Measurements from ENCODE around the gene BRS3.
"Not testable (repeated sequence)": the region's sequence is repeated elsewhere in the genome, so short reads cannot be mapped to it uniquely, and the experiment has no call there.

The BRS3 gene

GRCh38 chrX:136487647-136488046 is at the start of gene BRS3:
BRS3 (plus strand) TSS chrX:136487947; CDS start chrX:136488115, 168 bp downstream.
- DNase-seq = no peak

GRCh38 chrX:136438192-136438591 is 49.6 kb upstream of the BRS3 start:
- DNase-seq = no peak

GRCh38 chrX:136445674-136446073 is 42.1 kb upstream of the BRS3 start:
- DNase-seq = not testable (repeated sequence)

- DNase-seq = no peak
Observed at GRCh38 chrX:136446208-136446607, 41.5 kb upstream of the BRS3 start.

- no peak for DNase-seq
Observed at GRCh38 chrX:136447308-136447707, 40.4 kb upstream of the BRS3 start.

- no peak for DNase-seq
Observed at GRCh38 chrX:136447968-136448367, 39.8 kb upstream of the BRS3 start.

- no peak for DNase-seq
Observed at GRCh38 chrX:136450050-136450830, 37.5 kb upstream of the BRS3 start.

GRCh38 chrX:136452614-136453013 is 35.1 kb upstream of the BRS3 start:
- no peak for DNase-seq

- DNase-seq = no peak
Observed at GRCh38 chrX:136453114-136453513, 34.6 kb upstream of the BRS3 start.

- DNase-seq = no peak
Observed at GRCh38 chrX:136453771-136454170, 34.0 kb upstream of the BRS3 start.

- DNase-seq = no peak
Observed at GRCh38 chrX:136456133-136456532, 31.6 kb upstream of the BRS3 start.

GRCh38 chrX:136457303-136457917 is 30.3 kb upstream of the BRS3 start:
- DNase-seq = no peak

- DNase-seq = no peak
Observed at GRCh38 chrX:136464589-136464988, 23.2 kb upstream of the BRS3 start.

- no peak for DNase-seq
Observed at GRCh38 chrX:136467303-136467702, 20.4 kb upstream of the BRS3 start.

GRCh38 chrX:136468391-136469103 is 19.2 kb upstream of the BRS3 start:
- DNase-seq = no peak

GRCh38 chrX:136473663-136474062 is 14.1 kb upstream of the BRS3 start:
- no peak for DNase-seq

GRCh38 chrX:136475236-136475635 is 12.5 kb upstream of the BRS3 start:
- no peak for DNase-seq

- DNase-seq = no peak
Observed at GRCh38 chrX:136476501-136476900, 11.2 kb upstream of the BRS3 start.

- DNase-seq = no peak
Observed at GRCh38 chrX:136477026-136477425, 10.7 kb upstream of the BRS3 start.

GRCh38 chrX:136480383-136480782 is 7.4 kb upstream of the BRS3 start:
- DNase-seq = peak; percentile 20

- DNase-seq = no peak
Observed at GRCh38 chrX:136488706-136489105, 959 bp downstream of the BRS3 start.

- DNase-seq = no peak
Observed at GRCh38 chrX:136491832-136492231, 4.1 kb downstream of the BRS3 start.

- no peak for DNase-seq
Observed at GRCh38 chrX:136493011-136493410, 5.3 kb downstream of the BRS3 start.

- no peak for DNase-seq
Observed at GRCh38 chrX:136495043-136495442, 7.3 kb downstream of the BRS3 start.

Data from right hindlimb (tissue), 1 donor.